C4-2B (cell line): ENCODE results near the gene ARL14.

Experiments used
- H3K27ac ChIP-seq: fragments of 450-650 bp; 2 replicates; pipeline ENCODE4 v1.5.1; 2017
- CTCF ChIP-seq: fragments of 450-650 bp; conservative IDR thresholded peaks from 2 replicates; pipeline ENCODE4 v1.5.1; 2017; ENCODE audit warnings: mild to moderate bottlenecking
- ZFX ChIP-seq: fragments of 450-650 bp; IDR thresholded peaks from 2 replicates; pipeline ENCODE4 v1.6.1; 2017

The ARL14 gene

DNA sequence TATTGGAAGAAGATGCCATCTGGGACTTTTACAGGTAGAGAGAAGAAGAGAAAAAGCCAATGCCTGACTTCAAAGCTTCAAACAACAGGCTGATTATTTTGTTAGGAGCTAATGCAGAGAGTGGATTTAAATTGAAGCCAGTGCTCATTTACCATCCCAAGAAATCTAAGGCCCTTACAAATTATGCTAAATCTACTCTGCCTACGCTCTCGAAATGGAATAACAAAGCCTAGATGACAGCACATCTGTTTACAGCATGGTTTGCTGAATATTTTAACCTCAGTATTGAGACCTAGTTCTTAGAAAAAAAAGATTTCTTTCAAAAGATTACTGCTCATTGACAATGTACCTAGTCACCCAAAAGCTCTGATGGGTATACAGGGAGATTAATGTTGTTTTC, 16.2 kb downstream of the ARL14 start:
- H3K27ac ChIP-seq, result no peak overlapping the region
- TF ChIP-seq CTCF, result no peak
- no peak for TF ChIP-seq ZFX

DNA sequence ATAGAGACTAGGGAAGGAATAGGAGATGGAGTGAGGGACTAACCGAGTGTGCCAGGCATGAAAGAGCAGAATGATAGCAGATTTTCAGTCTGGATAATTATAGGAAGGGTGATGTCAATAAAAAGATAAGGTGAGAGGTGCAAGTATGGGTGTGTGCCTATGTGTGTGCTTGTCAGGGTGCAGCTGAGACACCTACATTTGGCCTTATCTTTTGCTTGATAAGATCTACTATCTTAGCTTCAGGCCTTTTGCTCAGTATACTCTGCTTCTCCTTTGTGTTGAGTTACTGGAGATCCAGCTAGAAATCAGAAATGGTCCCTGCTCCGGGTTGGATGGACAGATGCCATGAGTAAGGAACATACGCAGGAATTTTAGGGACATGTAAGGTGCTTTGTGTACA, 17.4 kb downstream of the ARL14 start:
- TF ChIP-seq CTCF (no peak), ZFX (no peak)
- H3K27ac ChIP-seq, result no peak overlapping the region

DNA sequence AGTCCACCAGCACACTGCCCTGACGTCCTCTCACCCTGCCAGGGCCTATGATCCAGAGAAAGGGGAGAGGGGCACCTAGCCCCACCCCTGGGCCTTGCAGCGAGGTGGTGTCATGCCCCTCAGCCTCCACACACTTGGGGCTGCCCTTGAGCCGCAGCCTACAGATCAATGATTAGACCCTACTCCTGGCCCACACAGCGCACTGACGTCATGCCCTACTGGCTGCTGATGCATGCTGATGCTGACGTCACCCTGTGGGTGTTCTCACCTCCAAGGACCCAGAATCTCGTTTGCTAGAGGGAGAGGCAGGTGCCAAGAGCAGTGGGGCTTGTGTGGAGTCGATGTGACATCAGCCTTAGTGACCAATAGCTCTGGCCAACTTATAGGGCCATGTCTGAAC, 18.0 kb downstream of the ARL14 start:
- H3K27ac ChIP-seq, result no peak overlapping the region
- no peak for TF ChIP-seq ZFX
- no peak for TF ChIP-seq CTCF

DNA sequence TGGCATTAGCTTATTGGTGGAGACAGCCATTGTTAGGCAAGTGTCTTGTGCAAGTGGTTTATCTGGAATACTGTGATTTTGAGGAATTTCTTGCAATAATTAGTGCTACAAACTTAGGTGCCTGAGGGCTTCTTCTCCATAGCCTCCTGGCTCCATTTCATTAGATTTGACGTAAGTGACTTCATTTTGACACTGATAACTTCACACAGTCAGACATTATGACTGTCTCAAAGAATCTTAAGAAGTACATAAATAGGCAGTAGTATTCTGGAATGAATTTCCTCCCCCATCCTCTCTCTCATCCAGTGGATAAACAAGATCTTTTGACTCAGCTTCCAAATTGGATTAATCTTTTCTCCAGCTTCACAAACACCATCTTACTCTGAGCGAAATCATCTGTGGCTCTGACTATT, 19.0 kb downstream of the ARL14 start:
- no peak overlapping the region for H3K27ac ChIP-seq
- TF ChIP-seq CTCF, result no peak
- TF ChIP-seq ZFX, result no peak

- H3K27ac ChIP-seq, result no peak overlapping the region
- TF ChIP-seq ZFX (no peak), CTCF (no peak)
Observed at GRCh38 chr3:160697637-160698380, 20.8 kb downstream of the ARL14 start.

- no peak overlapping the region for H3K27ac ChIP-seq
- TF ChIP-seq CTCF (no peak), ZFX (no peak)
Observed at GRCh38 chr3:160698599-160699195, 21.7 kb downstream of the ARL14 start.

DNA sequence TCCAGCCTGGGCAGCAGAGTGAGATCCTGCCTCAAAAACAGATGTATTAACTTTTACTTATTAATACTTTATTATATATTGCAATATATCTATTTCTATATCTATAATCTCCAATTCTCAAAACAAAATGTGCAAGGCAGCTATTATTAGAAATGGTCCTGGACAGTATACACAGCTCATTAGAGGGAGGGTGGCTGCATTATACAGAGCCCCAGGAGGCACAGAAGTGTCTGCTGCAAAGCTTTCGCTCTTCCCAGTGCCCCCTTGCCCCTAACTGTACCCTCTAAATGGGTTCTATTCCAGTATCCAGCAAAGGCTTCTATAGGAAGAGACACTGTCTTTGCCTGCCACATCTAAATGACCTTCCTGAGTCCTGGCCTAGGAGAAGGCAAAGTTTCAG, 24.5 kb downstream of the ARL14 start:
- H3K27ac ChIP-seq, result no peak overlapping the region
- no peak for TF ChIP-seq ZFX
- TF ChIP-seq CTCF, result no peak
